ENCODE results near the gene HMCN1. TPM values are rescaled to one million over a fixed set of nuclear protein-coding genes. Genes with fewer than 3 reads are reported as not detected.

HMCN1 gene
- total RNA-seq, 3 donors from 2014 or later, result 2.0 to 8.6 (median 3.4) TPM

GRCh38 chr1:185824106-185824505 is 89.9 kb downstream of the HMCN1 start:
- Histone ChIP-seq H3K4me1 (ENCODE audit: low read depth) (no peaks in the 10 kb centered on the region), H3K4me3 (no peak overlapping the region), H3K36me3 (ENCODE audit: low read depth) (no peaks in the 10 kb centered on the region), H3K9me3 (no peaks in the 10 kb centered on the region)
- intact Hi-C loops (cut with DNase I, micrococcal nuclease), result no loop called here
- ATAC-seq (no peak), DNase-seq (no peak)
- no peak for TF ChIP-seq CTCF (IDR thresholded peaks at IDR 0.05)

- no peak for ATAC-seq
Observed at GRCh38 chr1:185825556-185825955, 91.4 kb downstream of the HMCN1 start.

GRCh38 chr1:185834371-185834905 is 100.2 kb downstream of the HMCN1 start:
- DNase-seq (no peak), ATAC-seq (no peak)
- H3K36me3 ChIP-seq (ENCODE audit: low read depth), result no peaks in the 10 kb centered on the region
- intact Hi-C loops (cut with DNase I, micrococcal nuclease), result no loop called here
- no peaks in the 10 kb centered on the region for H3K9me3 ChIP-seq
- H3K4me1 ChIP-seq (ENCODE audit: low read depth), result no peaks in the 10 kb centered on the region
- no peak overlapping the region for H3K4me3 ChIP-seq
- no peak for TF ChIP-seq CTCF (IDR thresholded peaks at IDR 0.05)

More at GRCh38 chr1:185825556-185825955, 91.4 kb downstream of the HMCN1 start:
- no peaks in the 10 kb centered on the region for H3K4me1 ChIP-seq (ENCODE audit: low read depth)
- TF ChIP-seq CTCF (IDR thresholded peaks at IDR 0.05), result no peak
- no peak overlapping the region for H3K4me3 ChIP-seq
- intact Hi-C loops (cut with DNase I, micrococcal nuclease), result no loop called here
- H3K9me3 ChIP-seq, result no peaks in the 10 kb centered on the region
- no peaks in the 10 kb centered on the region for H3K36me3 ChIP-seq (ENCODE audit: low read depth)
- no peak for DNase-seq

- TF ChIP-seq CTCF (IDR thresholded peaks at IDR 0.05), result no peak
- intact Hi-C loops (cut with DNase I, micrococcal nuclease), result no loop called here
- no peak for ATAC-seq
Observed at GRCh38 chr1:185835191-185835590, 101.0 kb downstream of the HMCN1 start.

GRCh38 chr1:185837711-185838110 is 103.5 kb downstream of the HMCN1 start:
- intact Hi-C loops (cut with DNase I, micrococcal nuclease), result no loop called here
- no peaks in the 10 kb centered on the region for H3K4me1 ChIP-seq (ENCODE audit: low read depth)
- no peak for ATAC-seq
- DNase-seq, result no peak
- H3K36me3 ChIP-seq (ENCODE audit: low read depth), result no peaks in the 10 kb centered on the region
- no peak overlapping the region for H3K4me3 ChIP-seq
- no peaks in the 10 kb centered on the region for H3K9me3 ChIP-seq
- TF ChIP-seq CTCF (IDR thresholded peaks at IDR 0.05), result no peak

More at GRCh38 chr1:185835191-185835590, 101.0 kb downstream of the HMCN1 start:
- H3K36me3 ChIP-seq (ENCODE audit: low read depth), result no peaks in the 10 kb centered on the region
- H3K4me1 ChIP-seq (ENCODE audit: low read depth), result no peaks in the 10 kb centered on the region
- DNase-seq, result no peak
- H3K4me3 ChIP-seq, result no peak overlapping the region
- H3K9me3 ChIP-seq, result no peaks in the 10 kb centered on the region

GRCh38 chr1:185838111-185838510 is 103.9 kb downstream of the HMCN1 start:
- intact Hi-C loops (cut with DNase I, micrococcal nuclease), result no loop called here
- Histone ChIP-seq H3K4me1 (ENCODE audit: low read depth) (no peaks in the 10 kb centered on the region), H3K4me3 (no peak overlapping the region), H3K36me3 (ENCODE audit: low read depth) (no peaks in the 10 kb centered on the region), H3K9me3 (no peaks in the 10 kb centered on the region)
- TF ChIP-seq CTCF (IDR thresholded peaks at IDR 0.05), result no peak
- DNase-seq (no peak), ATAC-seq (no peak)

All from mucosa of descending colon (tissue), 3 donors.